Activated CD4-positive, CD25-positive, alpha-beta regulatory T cell treated with anti-CD3 and anti-CD28 coated beads, Interleukin-2, amount 50 U/mL, for 72 hours (primary cell): ENCODE data around the gene BTG3.

Experiments
- DNase-seq: peaks from one replicate; pipeline ENCODE4 v3.0.0; 2021

The BTG3 gene, protein sequence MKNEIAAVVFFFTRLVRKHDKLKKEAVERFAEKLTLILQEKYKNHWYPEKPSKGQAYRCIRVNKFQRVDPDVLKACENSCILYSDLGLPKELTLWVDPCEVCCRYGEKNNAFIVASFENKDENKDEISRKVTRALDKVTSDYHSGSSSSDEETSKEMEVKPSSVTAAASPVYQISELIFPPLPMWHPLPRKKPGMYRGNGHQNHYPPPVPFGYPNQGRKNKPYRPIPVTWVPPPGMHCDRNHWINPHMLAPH

DNA sequence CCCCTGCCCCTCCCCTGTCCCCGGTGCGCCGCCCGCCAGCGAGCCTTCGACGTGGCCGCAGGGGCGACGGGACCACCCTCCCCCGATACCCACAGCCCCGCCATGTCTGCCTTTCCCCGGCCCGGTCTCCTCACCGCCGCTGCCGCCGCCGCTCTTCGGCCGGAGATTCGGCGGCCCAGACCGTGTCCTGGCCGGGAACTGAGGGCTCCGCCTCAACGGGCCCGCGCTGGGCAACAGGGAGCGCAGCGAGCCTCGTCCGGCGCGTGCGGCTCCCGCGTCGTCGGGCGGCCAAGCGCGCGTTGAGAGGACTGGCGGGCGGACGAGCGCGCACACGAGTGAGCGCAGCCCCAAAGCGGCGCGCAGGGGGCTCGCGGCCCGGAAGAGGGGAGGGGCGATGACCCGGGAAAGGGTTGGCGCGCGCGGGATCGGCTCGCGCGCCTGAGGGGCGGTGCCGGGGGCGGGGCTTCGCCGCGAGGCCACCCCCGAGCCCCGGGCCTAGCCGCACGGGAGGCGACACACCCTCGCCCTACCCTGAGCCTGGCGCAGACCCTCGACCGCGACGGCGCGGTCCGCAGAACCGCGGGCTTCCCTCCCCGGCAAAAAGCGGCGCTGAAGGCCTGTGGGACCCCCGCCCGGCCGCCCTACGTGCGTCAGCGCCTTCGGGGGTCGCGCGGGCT, at the start of gene BTG3:
Gene BTG3, minus strand, starts transcription at position 337 of the 677 bp plus-strand sequence. CDS start 3,757 bp downstream, outside the sequence.
- peak; percentile 86 for DNase-seq

DNA sequence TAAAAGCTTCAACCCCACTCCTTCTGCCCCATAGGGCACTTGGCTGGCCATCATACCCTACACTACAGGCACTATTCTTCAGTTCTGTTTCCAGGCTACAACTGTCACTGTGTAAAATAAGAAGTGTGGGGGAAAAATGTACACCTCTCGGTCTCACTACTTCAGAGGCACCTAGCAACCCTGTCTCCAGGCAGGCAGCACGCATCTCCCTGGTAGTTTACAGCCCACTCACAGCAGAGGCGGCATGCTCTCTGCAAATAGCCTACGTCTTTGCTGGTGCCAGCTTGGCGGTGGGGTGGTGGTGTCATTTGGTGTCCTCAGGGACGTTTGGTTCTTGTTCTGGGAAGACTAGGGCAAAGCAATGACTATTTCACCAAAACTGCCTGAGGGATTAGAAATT, 48.2 kb upstream of the BTG3 start:
- DNase-seq: no peak

DNA sequence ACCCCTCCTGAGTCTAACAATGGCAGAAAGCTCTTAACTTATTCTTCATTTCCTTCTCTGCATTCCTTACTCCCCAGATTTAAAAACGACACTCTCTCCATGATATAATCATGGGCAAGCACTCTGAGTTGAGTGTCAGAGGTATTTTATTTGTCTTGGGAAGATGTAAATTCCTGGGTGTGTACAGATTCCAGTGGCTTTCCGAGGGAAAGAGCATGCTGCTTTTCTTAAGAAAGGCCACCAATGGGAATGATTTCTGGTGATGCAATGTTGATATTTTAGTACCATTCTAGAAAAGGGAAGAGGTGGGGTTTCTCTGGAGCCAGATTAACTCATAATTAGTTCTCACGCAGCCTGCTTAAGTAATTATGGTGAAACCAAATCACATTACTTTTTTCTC, 47.8 kb upstream of the BTG3 start:
- DNase-seq: no peak

DNA sequence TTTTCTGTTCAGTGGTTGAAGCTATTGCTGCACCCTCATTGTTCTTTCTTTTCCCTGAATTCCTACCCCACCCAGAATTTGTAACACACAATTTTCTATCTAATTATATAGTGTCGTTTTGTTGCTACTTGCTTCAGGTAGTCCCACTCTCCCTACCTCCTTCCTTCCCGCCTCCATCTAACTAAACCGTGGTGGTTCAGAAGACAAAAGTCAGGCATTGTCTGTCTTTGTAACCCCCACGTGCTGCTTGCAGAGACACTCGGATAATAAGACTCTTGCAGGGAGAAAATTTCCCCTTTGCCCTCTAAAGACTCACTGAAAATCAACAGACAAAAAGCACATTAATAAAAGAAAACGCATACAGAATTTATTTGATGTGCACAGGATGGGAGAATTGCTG, 46.2 kb upstream of the BTG3 start:
- DNase-seq: no peak

DNA sequence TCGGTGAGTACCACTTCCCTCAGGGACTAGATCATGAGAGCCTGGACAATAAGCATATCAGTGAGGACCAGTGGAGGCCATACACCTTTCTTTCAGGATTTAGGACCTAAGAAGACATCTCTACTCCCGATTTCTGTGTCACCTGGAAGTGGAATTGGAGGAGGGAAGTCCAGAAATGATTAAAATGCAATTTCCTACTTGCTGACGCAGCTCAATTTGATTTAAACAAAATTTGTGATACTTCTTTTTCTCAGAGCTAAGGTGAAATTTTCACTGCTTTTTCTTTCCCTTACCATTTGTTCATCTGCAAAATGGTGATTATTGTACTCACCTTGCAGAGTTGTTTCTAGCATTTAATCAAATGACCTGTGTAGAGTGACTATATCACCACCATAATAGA, 38.8 kb upstream of the BTG3 start:
- no peak for DNase-seq

DNA sequence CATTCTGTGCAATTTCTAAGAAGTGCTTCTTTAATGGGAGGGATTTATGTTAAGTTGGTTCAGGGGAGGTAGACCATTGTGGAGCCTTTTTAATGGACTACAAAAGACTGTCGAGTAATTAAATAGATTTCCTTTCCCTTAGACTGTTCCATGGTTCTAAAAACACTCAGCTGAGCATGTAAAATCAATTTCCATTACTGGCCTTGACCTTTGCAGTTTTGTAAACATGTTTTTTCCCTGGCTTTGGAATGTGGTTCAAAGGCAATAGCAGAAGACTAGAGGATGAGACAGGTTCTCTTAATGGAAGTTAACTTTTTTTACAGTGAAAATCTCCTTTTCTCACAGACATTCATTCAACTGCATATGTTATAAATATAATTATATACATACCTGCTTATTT, 37.6 kb upstream of the BTG3 start:
- no peak for DNase-seq

DNA sequence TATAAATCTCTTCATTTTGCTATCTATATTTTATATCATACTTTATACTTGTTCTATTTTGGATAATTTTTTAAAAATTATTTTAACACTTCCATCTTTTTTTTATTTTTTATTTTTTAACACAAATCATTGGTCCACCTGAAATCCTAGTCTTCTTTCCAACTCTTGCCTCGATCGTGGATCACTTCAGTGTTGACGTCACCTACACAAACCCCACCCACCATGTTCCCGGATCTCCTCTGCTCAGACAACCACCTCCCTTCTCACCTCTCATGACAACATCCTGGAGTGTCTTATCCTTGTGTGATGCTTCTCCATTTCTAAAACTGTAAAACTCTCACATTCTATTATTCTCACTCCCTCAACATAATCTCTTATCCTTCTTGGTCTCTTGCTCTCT, 34.1 kb upstream of the BTG3 start:
- no peak for DNase-seq

DNA sequence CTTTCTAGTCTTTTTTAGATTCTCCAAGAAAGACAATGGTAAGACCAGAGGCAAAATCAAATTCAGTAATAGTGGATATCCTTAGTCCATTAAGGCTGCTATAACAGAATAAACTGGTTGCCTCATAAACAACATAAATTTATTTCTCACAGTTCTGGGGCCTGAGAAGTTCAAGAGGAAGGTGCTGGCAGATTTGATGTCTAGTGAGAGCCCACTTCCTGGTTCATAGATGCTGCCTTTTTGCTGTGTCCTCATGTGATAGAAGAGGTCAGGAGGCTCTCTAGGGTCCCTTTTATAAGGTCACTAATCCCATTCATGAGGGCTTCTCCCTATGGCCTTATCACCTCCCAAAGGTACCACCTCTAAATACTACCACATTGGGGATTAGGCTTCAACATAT, 31.5 kb upstream of the BTG3 start:
- no peak for DNase-seq

DNA sequence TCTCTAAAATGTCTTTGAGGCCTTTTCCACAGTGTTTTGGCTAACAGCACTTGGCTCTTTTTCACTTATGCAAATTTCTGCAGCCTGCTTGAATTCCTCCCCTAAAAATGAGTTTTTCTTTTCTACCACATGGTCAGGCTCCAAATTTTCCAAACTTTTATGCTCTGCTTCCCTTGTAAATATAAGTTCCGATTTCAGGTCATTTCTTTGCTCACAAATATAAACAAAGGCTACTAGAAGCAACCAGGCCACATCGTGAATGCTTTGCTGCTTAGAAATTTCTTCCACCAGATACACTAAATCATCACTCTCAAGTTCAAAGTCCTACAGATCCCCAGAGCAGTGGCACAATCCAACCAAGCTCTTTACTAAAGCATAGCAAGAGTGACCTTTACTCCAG, 28.1 kb upstream of the BTG3 start:
- DNase-seq: no peak

DNA sequence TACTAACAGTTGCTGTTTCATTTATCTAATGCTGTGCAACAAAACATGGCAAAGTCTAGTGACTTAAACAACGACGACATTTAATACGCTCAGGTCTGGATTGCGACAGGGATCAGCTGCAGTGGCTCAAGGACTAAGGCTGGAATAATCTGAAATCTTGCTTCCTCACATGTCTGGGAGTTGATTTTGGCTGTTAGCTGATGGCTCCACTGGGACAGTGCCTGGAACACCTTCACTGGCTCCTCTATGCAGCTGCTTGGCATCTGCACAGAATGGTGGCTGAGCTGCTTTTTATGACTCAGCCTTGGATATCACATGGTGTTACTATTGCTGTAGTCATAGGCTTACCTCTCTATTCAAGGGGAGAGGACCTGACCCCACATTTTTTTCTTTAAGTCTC, 24.0 kb upstream of the BTG3 start:
- no peak for DNase-seq

DNA sequence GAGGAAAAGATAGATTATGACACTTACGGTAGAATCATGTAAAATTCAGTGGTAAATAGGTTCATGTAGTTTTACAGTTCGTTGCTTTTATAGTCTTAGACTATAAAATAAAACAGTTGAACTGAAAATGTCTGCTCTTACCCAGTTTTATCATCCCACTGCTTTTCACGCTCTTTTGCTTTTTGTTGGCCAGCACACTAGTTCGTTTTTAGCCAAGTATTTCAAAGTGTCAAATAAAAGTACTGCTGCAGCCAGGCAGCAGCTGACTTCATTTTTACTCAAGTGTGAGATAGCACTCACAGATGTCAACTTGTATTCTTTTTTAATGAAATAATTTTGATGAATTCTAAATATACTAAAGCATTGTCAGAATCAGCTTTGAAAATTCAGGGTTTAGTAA, 18.5 kb upstream of the BTG3 start:
- DNase-seq: no peak

DNA sequence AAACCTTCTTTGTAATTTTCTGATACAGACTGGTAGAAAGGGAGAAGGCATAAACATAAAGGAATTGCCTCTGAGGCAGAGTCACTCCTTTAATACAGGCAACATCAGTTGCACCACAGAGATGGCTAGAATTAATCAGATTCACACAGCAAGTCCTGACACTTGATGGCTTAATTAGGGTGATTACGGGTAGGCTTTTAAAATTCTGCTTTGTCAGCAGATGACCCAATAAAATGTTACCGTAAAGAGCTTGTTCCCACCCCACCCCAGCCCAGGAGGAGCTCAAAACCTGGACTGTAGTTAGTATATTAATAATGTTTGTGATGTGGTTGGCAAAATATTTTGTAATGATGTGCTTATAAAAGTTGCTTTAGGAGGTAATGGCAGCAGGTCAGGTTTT, 9.3 kb upstream of the BTG3 start:
- DNase-seq: no peak

DNA sequence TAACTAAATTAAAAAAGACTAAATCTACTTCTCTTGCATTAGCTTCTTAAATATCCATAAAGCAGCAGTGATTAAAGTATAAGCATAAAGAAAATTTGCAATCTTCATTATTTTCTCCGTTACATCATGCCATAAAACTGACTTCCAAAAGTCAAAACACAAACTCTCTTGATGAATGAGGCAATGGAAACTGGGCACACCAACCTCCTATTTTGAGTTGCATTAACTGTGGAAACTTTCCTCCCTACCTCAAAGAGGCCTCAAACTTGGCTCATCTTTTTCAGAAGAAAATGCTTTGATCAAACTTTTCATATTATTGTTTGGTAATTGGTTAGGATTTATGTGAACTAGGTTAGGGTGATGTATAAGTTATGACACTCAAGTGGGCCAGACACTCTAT, 4.1 kb upstream of the BTG3 start:
- DNase-seq: no peak

DNA sequence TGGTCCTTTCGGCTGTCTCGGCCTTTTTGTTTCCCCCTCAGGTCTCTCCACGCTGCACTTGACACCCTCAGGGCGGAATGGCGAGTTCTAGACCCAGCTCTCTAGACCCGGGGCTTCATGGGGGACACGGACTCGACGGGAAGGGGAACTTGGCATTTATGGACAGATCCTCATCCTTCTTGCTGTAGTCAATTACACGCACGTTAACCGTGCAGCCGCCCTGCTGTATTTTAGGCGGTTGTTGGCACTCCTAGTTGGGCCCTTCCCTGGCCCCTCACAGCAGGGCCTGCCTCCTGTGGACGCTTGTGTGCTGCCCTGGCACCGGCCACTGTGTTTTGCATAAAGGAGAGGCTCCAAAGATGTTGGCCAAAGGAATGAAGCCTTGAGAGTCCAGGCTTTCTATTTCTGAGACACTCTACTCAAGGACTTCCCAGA, 558 bp upstream of the BTG3 start:
- DNase-seq: no peak

DNA sequence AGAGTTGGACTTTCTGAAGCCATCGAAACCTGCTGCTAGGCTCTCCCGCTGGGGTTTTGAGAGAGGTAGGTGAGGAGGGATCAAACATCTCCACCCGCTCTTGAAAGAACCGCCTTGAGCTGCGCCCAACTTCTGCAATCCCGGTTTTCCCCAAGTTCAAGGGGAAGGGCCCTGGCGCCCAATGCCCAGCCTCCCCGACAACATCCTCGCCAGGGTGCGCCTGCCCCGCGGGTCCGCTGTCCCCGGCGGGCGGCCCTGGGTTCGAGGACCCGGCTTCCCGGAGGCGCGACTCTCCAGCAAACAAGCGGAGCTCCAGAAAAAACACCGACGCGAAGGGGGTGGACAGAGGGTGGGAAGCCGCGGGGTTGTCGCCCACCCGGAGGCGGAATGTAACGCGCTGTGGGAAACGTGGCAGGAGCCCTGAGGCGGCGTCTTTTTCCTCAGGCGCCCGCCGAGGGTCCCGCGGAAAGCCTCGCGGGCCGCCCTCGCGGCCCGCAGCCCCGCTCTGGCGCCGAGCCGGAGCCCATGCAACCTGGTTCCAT, 607 bp downstream of the BTG3 start:
- DNase-seq: no peak

DNA sequence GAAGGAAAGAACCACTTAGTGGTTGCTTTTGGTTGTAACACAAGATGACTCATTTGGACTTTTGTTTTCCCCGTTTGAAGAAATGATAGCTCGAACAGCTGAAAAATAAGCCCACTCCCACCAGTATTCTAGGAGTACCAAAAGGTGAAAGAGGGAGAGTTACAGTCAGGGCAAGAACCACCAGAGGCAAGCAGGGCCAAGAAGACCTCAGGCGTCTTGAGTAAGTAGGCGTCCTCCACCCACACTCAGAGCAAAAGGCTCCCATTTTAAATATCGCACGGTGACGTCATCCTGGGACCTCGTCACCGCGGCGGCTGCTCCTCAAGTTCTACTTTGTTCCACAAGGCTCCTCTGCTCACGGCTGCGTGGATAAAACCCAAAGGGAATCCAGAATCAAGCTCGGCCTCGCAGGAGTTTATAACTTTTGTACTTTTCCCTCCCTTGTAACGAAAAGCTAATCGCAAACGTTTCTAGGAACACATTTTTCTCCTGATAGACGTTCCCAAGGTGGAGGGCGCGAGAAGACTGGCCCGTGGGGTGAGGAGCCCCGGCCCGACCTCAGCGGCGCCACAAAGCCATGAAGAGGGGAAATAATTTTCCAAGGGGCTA, 1.2 kb downstream of the BTG3 start:
- DNase-seq: peak; percentile 71

DNA sequence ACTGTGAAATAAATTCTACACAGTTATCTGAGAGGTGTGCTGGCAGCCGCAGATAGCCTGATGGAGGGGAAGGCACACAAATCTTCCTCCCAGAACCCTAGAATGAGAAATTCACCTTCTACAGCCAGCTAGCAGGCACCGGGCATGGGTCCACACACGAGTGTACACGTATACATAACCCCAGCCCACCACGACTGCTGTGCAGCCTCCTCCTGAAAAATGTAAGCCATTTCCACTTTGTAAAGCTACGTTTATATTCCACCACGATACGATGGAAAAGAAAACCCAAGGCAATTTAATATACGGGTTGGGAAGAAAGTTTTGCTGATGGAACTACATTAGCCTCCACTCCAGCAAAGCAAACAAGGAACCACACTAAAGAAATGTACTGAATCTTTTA, 1.8 kb downstream of the BTG3 start:
- DNase-seq: no peak

DNA sequence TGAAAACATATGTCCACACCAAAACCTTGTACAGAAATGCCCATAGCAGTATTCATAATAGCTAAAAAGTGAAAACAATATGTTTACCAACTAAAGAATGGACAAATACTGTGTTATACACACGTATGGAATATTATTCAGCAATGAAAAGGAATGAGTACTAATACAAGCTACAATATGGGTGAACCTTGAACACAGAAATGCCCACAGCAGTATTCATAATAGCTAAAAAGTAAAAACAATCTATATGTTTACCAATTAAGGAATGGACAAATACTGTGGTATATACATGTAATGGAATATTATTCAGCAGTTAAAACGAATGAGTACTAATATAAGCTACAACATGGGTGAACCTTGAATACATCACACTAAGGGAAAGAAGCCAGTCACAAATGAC, 3.0 kb downstream of the BTG3 start:
- no peak for DNase-seq

DNA sequence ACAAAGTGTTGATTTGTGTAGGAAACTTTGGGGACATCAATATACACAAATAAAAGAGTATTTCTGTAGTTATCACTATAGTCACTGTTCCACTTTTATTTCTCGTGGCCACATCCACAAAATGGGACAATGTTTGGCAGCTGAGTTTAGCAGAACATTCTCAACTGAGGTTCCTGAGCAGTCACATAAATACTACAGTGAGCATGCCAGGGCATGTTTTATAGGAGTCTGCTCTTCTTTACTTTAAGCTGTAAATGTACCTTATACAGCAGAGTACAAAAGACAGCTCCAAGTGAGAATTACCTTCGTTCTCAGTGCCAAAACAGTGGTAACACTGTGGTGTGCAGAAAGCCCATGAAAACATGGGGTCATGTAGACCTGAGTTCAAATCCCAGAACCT, 5.0 kb downstream of the BTG3 start:
- no peak for DNase-seq

DNA sequence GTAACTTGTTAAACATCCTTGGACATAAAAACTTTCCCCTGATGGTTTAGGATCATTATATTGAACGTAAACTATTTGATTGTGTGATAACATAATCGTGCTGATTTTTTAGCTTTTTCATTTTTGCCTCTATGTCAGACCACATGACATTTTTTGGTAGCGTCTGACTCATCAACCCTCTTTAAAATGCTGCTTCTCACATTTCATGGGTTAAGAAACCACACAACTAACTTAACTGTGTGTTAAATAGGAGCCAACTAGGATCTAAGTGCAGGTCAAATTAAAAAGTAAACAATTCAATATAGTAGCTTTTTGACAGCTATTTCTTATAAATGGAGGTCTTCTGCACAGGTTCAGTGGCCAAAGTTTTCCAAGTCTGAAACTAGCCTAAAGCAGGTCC, 9.8 kb downstream of the BTG3 start:
- no peak for DNase-seq

DNA sequence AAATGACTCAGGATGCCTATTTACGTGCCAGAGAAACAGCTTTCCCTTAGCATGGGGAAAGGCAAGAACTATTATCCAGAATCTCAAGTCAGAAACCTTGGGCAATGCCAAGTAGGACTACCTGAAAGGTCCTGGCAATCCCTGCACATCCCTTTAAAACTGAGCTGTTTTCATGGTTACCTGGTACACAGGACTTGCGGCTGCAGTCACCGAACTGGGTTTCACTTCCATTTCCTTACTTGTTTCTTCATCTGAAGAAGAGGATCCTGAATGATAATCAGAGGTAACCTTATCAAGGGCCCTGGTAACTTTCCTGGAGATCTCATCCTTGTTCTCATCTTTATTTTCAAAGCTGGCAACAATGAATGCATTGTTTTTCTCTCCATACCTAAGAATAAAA, 14.3 kb downstream of the BTG3 start:
- no peak for DNase-seq

DNA sequence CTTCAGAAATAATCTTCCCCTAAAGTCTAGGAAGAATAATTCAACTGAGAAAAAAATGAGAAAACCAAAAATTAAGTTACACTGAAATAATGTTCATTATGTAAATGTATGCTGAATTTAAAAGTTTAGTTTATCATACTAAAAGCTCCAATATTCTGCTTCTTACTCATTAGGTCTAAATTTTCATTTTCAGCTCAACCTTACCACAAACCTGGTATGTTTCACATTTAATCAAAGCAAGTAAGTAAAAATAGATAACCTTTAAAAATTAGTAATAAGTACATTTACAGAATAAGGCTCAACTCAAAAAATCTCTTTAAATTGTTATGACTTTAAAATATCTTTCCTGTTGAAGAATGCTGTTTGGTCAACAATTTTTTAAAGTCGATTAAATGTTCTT, 15.0 kb downstream of the BTG3 start:
- DNase-seq: no peak

DNA sequence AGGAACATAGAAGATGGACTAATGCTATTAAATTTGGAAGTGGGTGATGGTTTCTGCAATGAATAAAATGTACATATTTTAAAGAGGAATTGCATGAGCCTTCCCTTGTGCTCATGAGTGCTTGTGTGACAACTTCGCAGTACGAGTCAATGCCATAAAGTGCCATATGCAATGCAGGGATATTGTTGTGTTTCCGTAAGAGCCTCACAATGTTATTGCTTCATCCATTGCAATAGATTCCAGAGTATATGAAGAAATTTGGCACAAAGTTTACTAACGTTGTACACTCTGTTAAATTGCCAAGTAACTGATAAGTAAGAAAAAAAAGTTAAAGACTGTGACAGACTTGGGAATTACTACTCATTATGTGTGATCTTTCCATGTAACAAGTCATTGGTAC, 22.3 kb downstream of the BTG3 start:
- no peak for DNase-seq

DNA sequence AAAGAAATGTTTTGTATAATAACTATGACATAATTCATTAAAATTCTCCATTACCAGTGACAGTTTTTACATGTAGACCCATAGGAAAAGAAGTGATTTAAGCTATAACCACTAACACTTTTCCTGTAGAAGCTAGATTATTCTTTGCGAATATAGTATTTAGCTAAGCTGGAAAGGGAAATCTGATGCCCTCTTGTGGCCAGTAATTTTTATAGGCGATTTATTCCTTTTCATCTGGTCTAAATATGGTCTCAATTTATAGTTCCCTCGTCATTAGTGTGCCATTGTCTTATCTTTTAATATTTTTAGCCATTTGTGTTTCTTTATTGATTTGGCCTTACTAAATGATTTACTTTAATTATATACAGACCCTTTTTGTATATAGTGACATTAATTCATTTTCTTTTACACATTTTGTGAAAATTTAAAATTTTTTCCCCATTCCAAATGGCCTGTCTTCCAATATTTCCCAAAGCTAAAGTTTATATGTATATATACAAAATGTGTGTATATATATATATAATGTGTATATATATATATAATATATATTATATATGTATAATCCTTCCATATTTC, 26.7 kb downstream of the BTG3 start:
- no peak for DNase-seq
